Measurements from ENCODE around the gene SMIM30.

SMIM30 gene

DNA sequence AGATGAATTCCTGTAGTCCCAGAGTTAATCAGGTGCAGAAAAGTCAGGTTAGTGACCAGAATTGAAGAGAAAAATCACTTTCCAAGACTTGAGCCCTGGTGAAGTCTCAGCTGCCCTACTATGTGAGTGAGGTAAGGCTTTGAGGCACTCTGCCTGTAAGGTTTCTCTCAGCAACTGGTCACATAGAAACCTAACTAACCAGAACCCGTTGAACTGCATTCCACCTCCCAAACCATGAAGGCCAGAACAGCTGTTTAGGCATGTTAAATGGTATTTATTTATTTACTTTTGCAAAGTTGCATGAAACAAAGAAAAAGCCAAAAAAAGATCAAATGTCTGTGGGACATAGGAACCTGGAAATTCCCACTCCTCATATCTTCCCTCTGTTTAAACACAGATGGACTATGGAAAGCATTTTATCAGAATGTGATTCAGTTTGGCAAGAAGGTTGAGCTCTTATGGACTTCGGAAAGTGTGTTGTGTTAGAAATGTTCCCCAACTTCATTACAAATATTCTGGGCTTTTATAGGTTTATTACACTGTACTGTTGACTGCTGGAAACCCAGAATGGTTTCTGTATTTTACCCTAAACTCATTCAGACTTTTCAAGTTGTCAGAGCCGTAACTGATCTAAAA is 19.0 kb downstream of the SMIM30 start:
- DNase-seq, result no peak

- no peak for DNase-seq
Measured at GRCh38 chr7:113094517-113095249, 23.7 kb downstream of the SMIM30 start.

- no peak for DNase-seq
Measured at GRCh38 chr7:113093561-113093960, 24.8 kb downstream of the SMIM30 start.

DNA sequence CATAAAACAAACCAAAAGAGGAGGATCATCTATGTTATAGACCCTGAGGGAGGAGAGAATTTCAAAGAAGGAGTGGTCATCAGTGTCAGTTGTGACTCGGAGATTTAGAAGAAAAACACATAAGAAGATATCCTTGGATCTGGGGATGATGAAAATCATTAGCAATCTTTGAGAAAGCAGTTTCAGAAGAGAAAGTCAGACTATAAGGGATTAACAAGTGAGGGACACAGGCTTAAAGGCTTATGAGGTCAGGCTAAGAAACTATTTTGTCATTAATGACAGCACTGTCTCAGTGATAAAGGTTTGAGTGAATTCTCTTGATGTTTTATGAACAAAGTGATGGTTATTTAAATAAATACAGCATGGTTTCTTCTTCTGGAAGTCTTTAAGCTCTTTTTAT is 25.6 kb downstream of the SMIM30 start:
- DNase-seq, result no peak

- no peak for DNase-seq
Measured at GRCh38 chr7:113087071-113087998, 31.0 kb downstream of the SMIM30 start.

DNA sequence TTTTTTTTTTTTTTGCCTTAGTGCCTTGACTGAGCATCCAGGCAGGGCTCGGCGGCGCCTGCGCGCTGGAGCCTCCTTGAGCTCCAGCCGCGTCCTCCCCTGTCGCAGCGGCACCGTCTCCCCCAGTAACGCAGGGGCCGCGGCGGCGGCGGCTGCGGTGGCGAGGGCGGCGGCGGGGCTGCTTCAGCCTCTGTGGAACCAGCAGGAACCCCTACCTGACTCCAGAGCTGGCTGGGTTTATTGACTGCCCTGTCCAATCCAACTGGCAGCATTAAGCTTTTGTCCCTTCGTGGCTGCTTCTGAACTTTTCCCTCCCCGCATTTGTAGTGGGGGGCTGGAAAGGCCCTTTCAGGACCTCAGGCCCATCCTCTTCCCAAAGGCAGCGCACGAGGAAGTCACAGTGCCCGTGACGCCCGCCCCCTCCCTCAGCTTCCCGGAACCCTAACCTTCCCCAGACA is 31.9 kb downstream of the SMIM30 start, which contains the start of gene GPR85:
Gene GPR85, minus strand, starts transcription at position 397 of the 458 bp plus-strand sequence. CDS start 2,106 bp downstream, outside the sequence.
- DNase-seq, result peak; percentile 5 to 6

- DNase-seq, result no peak
Measured at GRCh38 chr7:113085781-113086390, 32.5 kb downstream of the SMIM30 start.

DNA sequence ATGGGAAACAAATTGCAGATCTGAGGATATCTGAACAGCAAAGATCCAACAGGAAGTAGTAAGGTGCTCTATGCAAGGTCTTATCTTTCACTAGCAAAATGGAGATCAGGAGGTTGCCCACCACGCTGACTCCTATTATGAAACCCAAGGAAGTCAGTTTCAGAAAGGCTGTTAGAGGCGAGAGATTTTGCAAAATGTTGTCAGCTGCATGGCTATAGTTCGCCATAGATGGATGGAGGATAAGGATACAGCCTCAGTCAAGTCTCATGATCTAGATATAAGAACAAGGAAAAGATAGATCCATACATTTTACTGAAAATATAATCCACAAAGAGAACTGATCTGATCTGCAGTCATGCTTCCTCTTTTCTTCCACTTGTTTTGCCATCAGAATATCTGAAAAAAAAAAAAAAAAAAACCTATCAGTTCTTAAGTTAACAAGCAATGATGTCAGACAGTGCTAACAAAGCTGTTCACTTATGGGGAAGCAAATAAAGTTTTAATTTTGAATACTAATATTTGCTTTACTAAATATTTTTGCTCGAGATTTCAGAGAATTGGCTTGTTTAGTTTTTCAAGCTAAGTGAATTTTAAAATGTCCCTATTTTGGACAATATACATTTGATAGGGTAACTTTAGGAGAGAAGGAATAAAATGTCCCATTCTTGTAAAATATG is 33.7 kb downstream of the SMIM30 start:
- no peak for DNase-seq

DNA sequence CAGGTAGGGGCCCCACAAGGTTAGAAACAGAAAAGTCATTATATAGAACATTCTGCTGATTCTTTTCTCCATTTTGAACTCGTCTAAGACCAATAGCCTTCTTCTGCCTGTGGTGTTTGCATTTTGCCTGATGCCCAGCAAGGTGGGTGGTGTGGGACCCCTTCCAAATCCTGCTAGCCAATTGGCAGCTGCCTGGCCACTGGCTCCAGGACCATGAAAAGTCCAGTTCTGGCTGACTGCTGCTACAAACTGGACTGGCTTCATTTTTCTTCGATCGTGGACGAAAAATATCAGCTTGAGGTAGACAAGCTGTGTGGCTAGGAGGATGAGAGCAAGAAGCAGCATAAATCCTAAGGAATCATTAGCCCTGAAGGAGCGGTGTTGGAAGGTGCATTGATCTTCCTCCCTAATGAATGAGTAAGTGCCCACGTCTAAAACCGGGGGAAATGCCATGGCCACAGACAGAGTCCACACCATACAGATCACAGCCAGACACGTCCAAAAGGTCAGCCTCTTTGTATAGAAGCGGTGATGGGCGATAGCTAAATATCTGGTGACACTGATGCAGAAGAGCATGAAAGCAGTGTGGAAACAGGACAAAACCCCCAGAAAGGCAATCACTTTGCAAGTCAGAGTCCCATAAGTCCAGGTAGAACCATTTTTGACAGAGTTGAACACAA is 34.4 kb downstream of the SMIM30 start:
- DNase-seq, result no peak

- DNase-seq, result no peak
Measured at GRCh38 chr7:113083132-113083815, 35.1 kb downstream of the SMIM30 start.

DNA sequence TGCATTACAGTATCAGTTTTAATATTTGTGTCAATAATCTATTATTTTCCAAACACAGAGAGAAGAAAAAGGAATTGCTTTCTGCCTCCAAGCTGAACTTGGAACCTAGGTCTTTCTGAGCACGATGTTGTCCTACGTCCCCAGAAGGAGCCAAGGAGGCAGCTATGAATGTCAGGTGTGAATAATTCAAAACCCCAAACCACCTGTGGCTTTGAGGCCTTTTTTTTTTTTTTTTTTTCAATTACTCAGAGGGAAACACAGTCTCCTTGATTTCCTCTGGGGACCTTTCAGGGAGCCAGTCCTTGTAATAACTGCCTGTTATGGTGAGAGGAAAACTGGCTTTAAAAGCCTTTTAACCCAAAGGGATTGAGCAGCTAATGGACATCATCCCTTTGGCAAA is 40.0 kb downstream of the SMIM30 start:
- DNase-seq, result no peak

- no peak for DNase-seq
Measured at GRCh38 chr7:113076703-113077102, 41.7 kb downstream of the SMIM30 start.

DNA sequence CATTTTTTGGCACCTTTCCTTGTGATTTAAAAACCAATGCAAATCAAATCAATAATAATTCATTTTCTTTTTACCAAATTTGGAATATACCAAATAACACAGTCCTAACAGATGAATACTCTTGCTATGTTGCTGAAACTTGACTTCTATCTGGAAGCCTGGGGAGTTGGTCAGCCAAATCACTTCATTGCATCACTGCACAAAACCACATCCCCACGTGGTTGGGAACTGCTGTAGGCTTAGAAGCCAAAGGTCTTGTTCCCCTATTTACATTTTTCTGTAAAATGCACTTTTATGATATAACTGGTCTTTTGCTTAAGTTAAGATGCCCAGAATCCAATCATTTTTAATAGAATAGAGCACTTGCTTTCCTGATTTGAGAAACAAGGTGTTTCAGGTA is 46.9 kb downstream of the SMIM30 start:
- no peak for DNase-seq

All from stimulated activated CD4-positive, alpha-beta T cell treated with anti-CD3 and anti-CD28 coated beads, Interleukin-2, amount 100 ng/mL, for 48 hours (primary cell).